GM23338 (cell line): ENCODE data around the gene ERI3. TPM values are rescaled to one million over a fixed set of nuclear protein-coding genes. Genes with fewer than 3 reads are reported as not detected.

Experiments
- ATAC-seq: fragments of 200-7000 bp; cut with Tn5 transposase; 3 replicates; pipeline ENCODE4 v1.9.1; 2020
- DNase-seq: peaks from one replicate; pipeline ENCODE4 v3.0.0-alpha.2; 2015; ENCODE audit warnings: low spot score
- H2AFZ ChIP-seq: fragments of 200-600 bp; sonication (generic); 2 replicates; pipeline ENCODE4 v1.8.0; 2016; ENCODE audit warnings: antibody characterized with exemption, mild to moderate bottlenecking, moderate library complexity
- H3F3A ChIP-seq: fragments of 200-600 bp; sonication (generic); replicated peaks from 2 replicates; pipeline ENCODE4 v1.8.0; 2017; ENCODE audit warnings: antibody characterized with exemption, mixed run types, low read depth
- H3K27ac ChIP-seq: fragments of 200-600 bp; sonication (generic); 2 replicates; pipeline ENCODE4 v1.6.1; 2016; ENCODE audit warnings: low read depth
- H3K27me3 ChIP-seq: fragments of 200-600 bp; sonication (generic); 2 replicates; pipeline ENCODE4 v1.8.0; 2016; ENCODE audit warnings: mild to moderate bottlenecking, mixed run types, moderate library complexity; ENCODE audit not compliant: insufficient read depth
- H3K36me3 ChIP-seq: fragments of 200-600 bp; sonication (generic); 2 replicates; pipeline ENCODE4 v1.8.0; 2016; ENCODE audit warnings: mild to moderate bottlenecking; ENCODE audit not compliant: insufficient read depth
- H3K4me1 ChIP-seq: fragments of 200-600 bp; sonication (generic); 2 replicates; pipeline ENCODE4 v1.8.0; 2016; ENCODE audit warnings: mild to moderate bottlenecking, moderate library complexity; ENCODE audit not compliant: insufficient read depth
- H3K4me2 ChIP-seq: fragments of 200-600 bp; sonication (generic); 2 replicates; pipeline ENCODE4 v1.7.1; 2017; ENCODE audit warnings: mixed run types
- H3K4me3 ChIP-seq: fragments of 200-600 bp; sonication (generic); 2 replicates; pipeline ENCODE4 v1.6.1; 2016; ENCODE audit warnings: mixed run types
- H3K79me2 ChIP-seq: fragments of 200-600 bp; sonication (generic); replicated peaks from 2 replicates; pipeline ENCODE4 v1.8.0; 2017; ENCODE audit warnings: mild to moderate bottlenecking; ENCODE audit not compliant: insufficient read depth
- H3K9me2 ChIP-seq: fragments of 200-600 bp; sonication (generic); 2 replicates; pipeline ENCODE4 v1.8.0; 2017; ENCODE audit not compliant: insufficient read depth
- H4K20me1 ChIP-seq: fragments of 200-600 bp; sonication (generic); replicated peaks from 2 replicates; pipeline ENCODE4 v1.8.0; 2017; ENCODE audit warnings: mild to moderate bottlenecking; ENCODE audit not compliant: insufficient read depth
- H3K27ac Mint-ChIP-seq: 2 replicates; pipeline ENCODE4 v1.8.0; 2020; ENCODE audit warnings: inconsistent platforms, mild to moderate bottlenecking, moderate library complexity, mixed read lengths
- H3K27me3 Mint-ChIP-seq: 3 replicates; pipeline ENCODE4 v1.8.0; 2022; ENCODE audit warnings: low read depth, mild to moderate bottlenecking, moderate library complexity, mixed read lengths, inconsistent platforms; ENCODE audit not compliant: insufficient read depth, poor library complexity
- H3K36me3 Mint-ChIP-seq: 3 replicates; pipeline ENCODE4 v1.8.0; 2021; ENCODE audit warnings: low read depth, mild to moderate bottlenecking, inconsistent platforms, moderate library complexity, mixed read lengths
- H3K4me1 Mint-ChIP-seq: 3 replicates; pipeline ENCODE4 v1.8.0; 2020; ENCODE audit warnings: mild to moderate bottlenecking, inconsistent platforms, mixed read lengths
- H3K4me3 Mint-ChIP-seq: 3 replicates; pipeline ENCODE4 v1.8.0; 2021; ENCODE audit warnings: moderate library complexity, mild to moderate bottlenecking, inconsistent platforms, mixed read lengths
- H3K9me3 Mint-ChIP-seq: 3 replicates; pipeline ENCODE4 v1.8.0; 2020; ENCODE audit warnings: moderate library complexity, mild to moderate bottlenecking, inconsistent platforms, mixed read lengths
- CREB1 ChIP-seq: fragments of 250-450 bp; sonication (Bioruptor Pico); IDR thresholded peaks from 2 replicates; pipeline ENCODE4 v1.5.0; 2020; ENCODE audit warnings: low read depth, mild to moderate bottlenecking, moderate library complexity
- EZH2 ChIP-seq: fragments of 200-600 bp; sonication (generic); IDR thresholded peaks from one replicate; pipeline ENCODE4 v1.8.0; 2017; ENCODE audit warnings: antibody characterized with exemption, mild to moderate bottlenecking, low read depth; ENCODE audit not compliant: unreplicated experiment
- NANOG ChIP-seq: IDR thresholded peaks from 2 replicates; pipeline ENCODE4 v1.6.1; 2016; ENCODE audit warnings: antibody characterized with exemption, borderline replicate concordance
- ZNF114 ChIP-seq: fragments of 250-450 bp; sonication (Bioruptor Pico); IDR thresholded peaks from 2 replicates; pipeline ENCODE4 v1.5.0; 2020; ENCODE audit warnings: mild to moderate bottlenecking, moderate library complexity
- polyA plus RNA-seq: library from polyadenylated mRNA; unstranded; fragments of >200 nt; fragmentation: Nextera tagmentation; extraction: Ambion mirVana; gene quantifications from 2 replicates; pipeline ENCODE4 v1.2.1, GENCODE V29; 2016
- total RNA-seq: library from RNA; depleted of rRNA; stranded (reverse); fragments of >200 nt; shearing (Covaris generic); gene quantifications from 2 replicates; pipeline ENCODE4 v1.2.3, GENCODE V29; 2014
- TF ChIP-seq, protein P1 (sequence below): fragments of 250-450 bp; sonication (Bioruptor Pico); IDR thresholded peaks from 2 replicates; pipeline ENCODE4 v1.5.0; 2020; ENCODE audit warnings: mild to moderate bottlenecking, moderate library complexity

ERI3 gene
- total and polyA plus RNA-seq, 2 experiments from 2014 or later, result 63.0 to 70.1 TPM

GRCh38 chr1:44239961-44240371 is 115.1 kb downstream of the ERI3 start:
- TF ChIP-seq, protein P1, sequence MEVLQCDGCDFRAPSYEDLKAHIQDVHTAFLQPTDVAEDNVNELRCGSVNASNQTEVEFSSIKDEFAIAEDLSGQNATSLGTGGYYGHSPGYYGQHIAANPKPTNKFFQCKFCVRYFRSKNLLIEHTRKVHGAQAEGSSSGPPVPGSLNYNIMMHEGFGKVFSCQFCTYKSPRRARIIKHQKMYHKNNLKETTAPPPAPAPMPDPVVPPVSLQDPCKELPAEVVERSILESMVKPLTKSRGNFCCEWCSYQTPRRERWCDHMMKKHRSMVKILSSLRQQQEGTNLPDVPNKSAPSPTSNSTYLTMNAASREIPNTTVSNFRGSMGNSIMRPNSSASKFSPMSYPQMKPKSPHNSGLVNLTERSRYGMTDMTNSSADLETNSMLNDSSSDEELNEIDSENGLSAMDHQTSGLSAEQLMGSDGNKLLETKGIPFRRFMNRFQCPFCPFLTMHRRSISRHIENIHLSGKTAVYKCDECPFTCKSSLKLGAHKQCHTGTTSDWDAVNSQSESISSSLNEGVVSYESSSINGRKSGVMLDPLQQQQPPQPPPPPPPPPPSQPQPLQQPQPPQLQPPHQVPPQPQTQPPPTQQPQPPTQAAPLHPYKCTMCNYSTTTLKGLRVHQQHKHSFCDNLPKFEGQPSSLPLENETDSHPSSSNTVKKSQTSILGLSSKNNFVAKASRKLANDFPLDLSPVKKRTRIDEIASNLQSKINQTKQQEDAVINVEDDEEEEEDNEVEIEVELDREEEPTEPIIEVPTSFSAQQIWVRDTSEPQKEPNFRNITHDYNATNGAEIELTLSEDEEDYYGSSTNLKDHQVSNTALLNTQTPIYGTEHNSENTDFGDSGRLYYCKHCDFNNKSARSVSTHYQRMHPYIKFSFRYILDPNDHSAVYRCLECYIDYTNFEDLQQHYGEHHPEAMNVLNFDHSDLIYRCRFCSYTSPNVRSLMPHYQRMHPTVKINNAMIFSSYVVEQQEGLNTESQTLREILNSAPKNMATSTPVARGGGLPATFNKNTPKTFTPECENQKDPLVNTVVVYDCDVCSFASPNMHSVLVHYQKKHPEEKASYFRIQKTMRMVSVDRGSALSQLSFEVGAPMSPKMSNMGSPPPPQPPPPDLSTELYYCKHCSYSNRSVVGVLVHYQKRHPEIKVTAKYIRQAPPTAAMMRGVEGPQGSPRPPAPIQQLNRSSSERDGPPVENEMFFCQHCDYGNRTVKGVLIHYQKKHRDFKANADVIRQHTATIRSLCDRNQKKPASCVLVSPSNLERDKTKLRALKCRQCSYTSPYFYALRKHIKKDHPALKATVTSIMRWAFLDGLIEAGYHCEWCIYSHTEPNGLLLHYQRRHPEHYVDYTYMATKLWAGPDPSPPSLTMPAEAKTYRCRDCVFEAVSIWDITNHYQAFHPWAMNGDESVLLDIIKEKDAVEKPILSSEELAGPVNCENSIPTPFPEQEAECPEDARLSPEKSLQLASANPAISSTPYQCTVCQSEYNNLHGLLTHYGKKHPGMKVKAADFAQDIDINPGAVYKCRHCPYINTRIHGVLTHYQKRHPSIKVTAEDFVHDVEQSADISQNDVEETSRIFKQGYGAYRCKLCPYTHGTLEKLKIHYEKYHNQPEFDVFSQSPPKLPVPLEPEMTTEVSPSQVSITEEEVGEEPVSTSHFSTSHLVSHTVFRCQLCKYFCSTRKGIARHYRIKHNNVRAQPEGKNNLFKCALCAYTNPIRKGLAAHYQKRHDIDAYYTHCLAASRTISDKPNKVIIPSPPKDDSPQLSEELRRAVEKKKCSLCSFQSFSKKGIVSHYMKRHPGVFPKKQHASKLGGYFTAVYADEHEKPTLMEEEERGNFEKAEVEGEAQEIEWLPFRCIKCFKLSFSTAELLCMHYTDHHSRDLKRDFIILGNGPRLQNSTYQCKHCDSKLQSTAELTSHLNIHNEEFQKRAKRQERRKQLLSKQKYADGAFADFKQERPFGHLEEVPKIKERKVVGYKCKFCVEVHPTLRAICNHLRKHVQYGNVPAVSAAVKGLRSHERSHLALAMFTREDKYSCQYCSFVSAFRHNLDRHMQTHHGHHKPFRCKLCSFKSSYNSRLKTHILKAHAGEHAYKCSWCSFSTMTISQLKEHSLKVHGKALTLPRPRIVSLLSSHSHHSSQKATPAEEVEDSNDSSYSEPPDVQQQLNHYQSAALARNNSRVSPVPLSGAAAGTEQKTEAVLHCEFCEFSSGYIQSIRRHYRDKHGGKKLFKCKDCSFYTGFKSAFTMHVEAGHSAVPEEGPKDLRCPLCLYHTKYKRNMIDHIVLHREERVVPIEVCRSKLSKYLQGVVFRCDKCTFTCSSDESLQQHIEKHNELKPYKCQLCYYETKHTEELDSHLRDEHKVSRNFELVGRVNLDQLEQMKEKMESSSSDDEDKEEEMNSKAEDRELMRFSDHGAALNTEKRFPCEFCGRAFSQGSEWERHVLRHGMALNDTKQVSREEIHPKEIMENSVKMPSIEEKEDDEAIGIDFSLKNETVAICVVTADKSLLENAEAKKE (CRISPR knock-in tag), result no peak
- TF ChIP-seq EZH2, result no peak
- no peak for TF ChIP-seq NANOG
- no peak for TF ChIP-seq ZNF114
- no peak for TF ChIP-seq CREB1 (CRISPR knock-in tag)
- no peak overlapping the region for H3K4me3 ChIP-seq
- Mint-ChIP-seq H3K4me1 (peaks cover 29% of the 10 kb centered on the region), H3K4me3 (no peak overlapping the region), H3K27ac (peak overlapping the region; percentile 84), H3K9me3 (no peaks in the 10 kb centered on the region), H3K36me3 (peaks cover 3% of the 10 kb centered on the region; the same call in 2 of the 3 replicates), H3K27me3 (peaks cover 10% of the 10 kb centered on the region)
- DNase-seq (no peak), ATAC-seq (no peak; the same call in 2 of the 3 replicates)
- peak overlapping the region; percentile 69; the same call in 1 of the 2 replicates for H3K27ac ChIP-seq
- H3F3A ChIP-seq, result no peaks in the 10 kb centered on the region
- no peaks in the 10 kb centered on the region for H3K9me2 ChIP-seq
- peaks cover 9% of the 10 kb centered on the region; the same call in 1 of the 2 replicates for H3K4me1 ChIP-seq
- H3K79me2 ChIP-seq, result no peaks in the 10 kb centered on the region
- no peaks in the 10 kb centered on the region for H3K27me3 ChIP-seq
- H3K4me2 ChIP-seq, result 0 out of 2 replicates have a peak overlapping the region, but pooled peaks have one; percentile 26
- H3K36me3 ChIP-seq, result no peaks in the 10 kb centered on the region
- 0 out of 2 replicates have a peak, but pooled peaks cover 2% of the 10 kb centered on the region for H4K20me1 ChIP-seq
- H2AFZ ChIP-seq, result no peak overlapping the region
